Osteocyte (in vitro differentiated cells): ENCODE measurements around the gene U2AF2. TPM values are rescaled to one million over a fixed set of nuclear protein-coding genes. Genes with fewer than 3 reads are reported as not detected.
"Not testable (repeated sequence)": the region's sequence is repeated elsewhere in the genome, so short reads cannot be mapped to it uniquely, and the experiment has no call there.

Experiments
- DNase-seq: peaks from one replicate; pipeline ENCODE4 v3.0.0; 2021; ENCODE audit warnings: mixed read lengths; ENCODE audit not compliant: unreplicated experiment; ENCODE audit errors: extremely low spot score
- H3K27ac Mint-ChIP-seq: one replicate; pipeline ENCODE4 v1.8.0; 2021; ENCODE audit warnings: mild to moderate bottlenecking, mixed read lengths; ENCODE audit not compliant: unreplicated experiment
- H3K27me3 Mint-ChIP-seq: one replicate; pipeline ENCODE4 v1.8.0; 2021; ENCODE audit warnings: mixed read lengths; ENCODE audit not compliant: unreplicated experiment
- H3K36me3 Mint-ChIP-seq: one replicate; pipeline ENCODE4 v1.8.0; 2021; ENCODE audit warnings: mixed read lengths; ENCODE audit not compliant: unreplicated experiment
- H3K4me1 Mint-ChIP-seq: one replicate; pipeline ENCODE4 v1.8.0; 2021; ENCODE audit warnings: mixed read lengths; ENCODE audit not compliant: unreplicated experiment
- H3K4me3 Mint-ChIP-seq: one replicate; pipeline ENCODE4 v1.8.0; 2021; ENCODE audit warnings: mild to moderate bottlenecking, moderate library complexity, mixed read lengths; ENCODE audit not compliant: unreplicated experiment
- H3K9me3 Mint-ChIP-seq: one replicate; pipeline ENCODE4 v1.8.0; 2021; ENCODE audit warnings: mixed read lengths; ENCODE audit not compliant: unreplicated experiment
- total RNA-seq: library from RNA; stranded (reverse); gene quantifications from 2 replicates; pipeline ENCODE4 v1.2.1, GENCODE V29; 2021
- TF ChIP-seq, protein P1 (sequence below): fragments of 200-600 bp; sonication (generic); IDR thresholded peaks from 2 replicates; pipeline ENCODE4 v1.5.0; 2021; ENCODE audit warnings: antibody characterized with exemption, mild to moderate bottlenecking, moderate library complexity

U2AF2 gene
- total RNA-seq, 1 donor from 2014 or later, result 189 TPM

DNA sequence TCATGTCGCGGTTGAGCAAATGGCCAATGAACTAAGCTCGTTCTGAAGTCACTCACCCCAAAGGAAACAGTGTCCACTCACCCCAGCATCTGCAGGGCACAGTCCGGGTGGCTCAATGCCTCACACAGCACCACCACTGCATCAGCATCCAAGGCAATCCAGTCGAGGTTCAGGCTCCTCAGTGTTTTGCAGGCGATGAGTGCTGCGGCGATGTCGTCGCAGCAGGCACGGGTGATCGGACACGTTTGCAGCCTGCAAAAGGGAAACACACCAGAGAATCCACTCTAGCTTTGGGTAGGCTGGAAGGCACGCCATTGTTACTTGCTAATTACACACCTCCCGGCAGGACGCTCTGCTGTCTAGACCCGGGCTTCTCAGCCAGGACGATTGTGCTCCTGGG, 56.9 kb downstream of the U2AF2 start:
- H3K4me1 Mint-ChIP-seq, result no peaks in the 10 kb centered on the region
- TF ChIP-seq, protein P1, sequence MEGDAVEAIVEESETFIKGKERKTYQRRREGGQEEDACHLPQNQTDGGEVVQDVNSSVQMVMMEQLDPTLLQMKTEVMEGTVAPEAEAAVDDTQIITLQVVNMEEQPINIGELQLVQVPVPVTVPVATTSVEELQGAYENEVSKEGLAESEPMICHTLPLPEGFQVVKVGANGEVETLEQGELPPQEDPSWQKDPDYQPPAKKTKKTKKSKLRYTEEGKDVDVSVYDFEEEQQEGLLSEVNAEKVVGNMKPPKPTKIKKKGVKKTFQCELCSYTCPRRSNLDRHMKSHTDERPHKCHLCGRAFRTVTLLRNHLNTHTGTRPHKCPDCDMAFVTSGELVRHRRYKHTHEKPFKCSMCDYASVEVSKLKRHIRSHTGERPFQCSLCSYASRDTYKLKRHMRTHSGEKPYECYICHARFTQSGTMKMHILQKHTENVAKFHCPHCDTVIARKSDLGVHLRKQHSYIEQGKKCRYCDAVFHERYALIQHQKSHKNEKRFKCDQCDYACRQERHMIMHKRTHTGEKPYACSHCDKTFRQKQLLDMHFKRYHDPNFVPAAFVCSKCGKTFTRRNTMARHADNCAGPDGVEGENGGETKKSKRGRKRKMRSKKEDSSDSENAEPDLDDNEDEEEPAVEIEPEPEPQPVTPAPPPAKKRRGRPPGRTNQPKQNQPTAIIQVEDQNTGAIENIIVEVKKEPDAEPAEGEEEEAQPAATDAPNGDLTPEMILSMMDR, result no peak
- no peak overlapping the region for H3K4me3 Mint-ChIP-seq
- peaks cover 3% of the 10 kb centered on the region for H3K27me3 Mint-ChIP-seq
- no peak for DNase-seq
- H3K36me3 Mint-ChIP-seq, result no peaks in the 10 kb centered on the region
- H3K27ac Mint-ChIP-seq, result no peak overlapping the region
- H3K9me3 Mint-ChIP-seq, result no peaks in the 10 kb centered on the region

DNA sequence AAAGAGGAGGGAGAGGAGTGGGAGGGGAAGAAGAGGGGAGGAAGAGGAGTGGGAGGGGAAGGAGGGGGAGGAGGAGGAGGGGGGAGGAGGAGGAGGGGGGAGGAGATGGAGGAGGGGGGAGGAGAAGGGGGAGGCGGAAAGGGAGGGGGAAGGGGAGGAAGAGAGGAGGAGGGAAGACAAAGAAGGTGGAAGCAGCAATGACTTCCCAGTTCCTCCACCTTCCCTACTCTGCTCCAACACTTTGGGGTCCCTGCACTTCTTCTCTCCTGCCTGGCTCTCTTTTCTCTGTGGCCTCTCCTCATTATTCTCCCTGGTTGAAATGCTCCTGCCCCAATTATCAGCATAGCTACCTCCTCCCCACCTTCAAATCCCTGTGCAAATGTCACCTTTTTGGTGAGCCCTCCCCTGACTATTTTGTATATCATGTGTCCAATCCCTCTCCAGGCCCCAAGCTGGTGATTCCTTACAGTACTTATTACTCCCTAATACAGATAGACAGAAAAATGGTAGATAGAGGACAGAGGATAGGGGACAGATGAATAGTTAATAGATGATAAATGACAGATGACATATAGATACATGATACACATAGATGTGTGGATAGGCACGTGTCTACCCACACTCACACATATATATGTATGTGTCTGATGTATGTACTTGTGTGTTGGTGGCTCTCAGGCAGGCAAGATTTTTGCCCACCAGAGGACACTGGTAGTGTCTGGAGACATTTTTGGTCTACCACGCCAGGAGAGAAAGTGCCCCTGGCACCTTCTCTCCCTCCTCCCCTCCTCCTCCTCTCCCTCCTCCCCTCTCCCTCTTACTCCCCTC, 58.2 kb downstream of the U2AF2 start:
- Mint-ChIP-seq H3K9me3 (no peaks in the 10 kb centered on the region), H3K27me3 (peaks cover 3% of the 10 kb centered on the region), H3K27ac (no peak overlapping the region), H3K4me1 (no peaks in the 10 kb centered on the region), H3K4me3 (no peak overlapping the region), H3K36me3 (no peaks in the 10 kb centered on the region)
- DNase-seq, result no peak
- TF ChIP-seq, protein P1, result no peak

DNA sequence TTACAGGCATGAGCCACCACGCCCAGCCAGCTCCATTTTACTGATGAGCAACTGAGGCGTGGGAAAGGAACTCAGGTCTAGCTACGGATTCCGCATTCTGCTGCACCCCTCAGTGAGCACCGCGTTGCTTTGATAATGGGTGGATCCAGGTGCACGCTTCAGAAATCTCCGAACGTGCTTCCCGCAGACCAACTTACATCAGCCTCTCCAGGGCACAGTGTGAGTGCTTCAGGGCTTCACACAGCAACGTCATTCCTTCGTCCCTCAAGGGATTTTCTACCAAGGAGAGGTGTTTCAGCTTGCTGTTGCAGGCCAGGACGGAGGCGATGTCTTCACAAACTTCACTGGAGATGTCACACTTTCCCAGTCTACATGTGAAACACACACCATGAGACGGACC, 61.7 kb downstream of the U2AF2 start:
- no peak for DNase-seq
- H3K4me1 Mint-ChIP-seq, result no peaks in the 10 kb centered on the region
- no peak overlapping the region for H3K27ac Mint-ChIP-seq
- TF ChIP-seq, protein P1, result no peak
- no peaks in the 10 kb centered on the region for H3K36me3 Mint-ChIP-seq
- H3K27me3 Mint-ChIP-seq, result no peaks in the 10 kb centered on the region
- H3K4me3 Mint-ChIP-seq, result no peak overlapping the region
- peaks cover 15% of the 10 kb centered on the region for H3K9me3 Mint-ChIP-seq

DNA sequence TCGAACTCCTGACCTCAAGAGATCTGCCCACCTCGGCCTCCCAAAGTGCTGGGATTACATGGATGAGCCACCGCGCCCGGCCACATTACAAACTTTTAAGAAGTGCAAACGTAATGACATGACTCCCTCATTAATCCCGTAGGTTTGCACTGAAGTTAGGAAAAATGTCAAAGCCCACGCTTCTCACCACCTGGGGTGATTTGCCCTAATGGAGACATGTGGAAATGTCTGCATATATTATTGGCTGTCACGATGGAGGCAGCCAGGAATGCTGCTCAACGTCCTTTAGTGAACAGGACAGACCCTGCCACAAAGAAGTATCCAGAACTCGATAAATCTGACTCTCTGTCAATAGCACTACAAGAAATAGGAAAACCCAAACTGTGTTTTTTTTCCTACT, 62.4 kb downstream of the U2AF2 start:
- TF ChIP-seq, protein P1, result no peak
- Mint-ChIP-seq H3K9me3 (peaks cover 22% of the 10 kb centered on the region), H3K36me3 (no peaks in the 10 kb centered on the region), H3K27me3 (no peaks in the 10 kb centered on the region), H3K4me3 (no peak overlapping the region), H3K4me1 (no peaks in the 10 kb centered on the region), H3K27ac (no peak overlapping the region)
- DNase-seq, result no peak

DNA sequence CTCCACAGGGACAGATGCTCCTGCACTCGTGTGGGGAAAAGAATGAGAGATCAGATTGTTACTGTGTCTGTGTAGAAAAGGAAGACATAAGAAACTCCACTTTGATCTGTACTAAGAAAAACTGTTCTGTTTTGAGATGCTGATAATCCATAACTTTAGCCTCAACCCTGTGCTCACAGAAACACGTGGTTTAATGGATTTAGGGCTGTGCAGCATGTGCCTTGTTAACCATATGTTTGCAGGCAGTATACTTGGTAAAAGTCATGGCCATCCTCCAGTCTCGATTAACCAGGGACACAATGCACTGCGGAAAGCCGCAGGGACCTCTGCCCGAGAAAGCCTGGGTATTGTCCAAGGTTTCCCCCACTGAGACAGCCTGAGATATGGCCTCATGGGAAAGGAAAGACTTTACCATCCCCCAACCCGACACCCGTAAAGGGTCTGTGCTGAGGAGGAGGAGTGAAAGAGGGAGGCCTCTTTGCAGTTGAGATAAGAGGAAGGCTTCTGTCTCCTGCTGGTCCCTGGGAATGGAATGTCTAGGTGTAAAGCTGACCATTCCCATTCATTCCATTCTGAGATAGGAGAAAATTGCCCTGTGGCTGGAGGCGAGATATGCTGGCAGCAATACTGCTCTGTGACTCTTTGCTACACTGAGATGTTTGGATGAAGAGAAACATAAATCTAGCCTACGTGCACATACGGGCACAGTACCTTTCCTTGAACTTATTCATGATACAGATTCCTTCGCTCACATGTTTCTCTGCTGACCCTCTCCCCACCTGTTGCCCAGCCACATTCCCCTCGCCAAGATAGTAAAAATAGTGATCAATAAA, 63.3 kb downstream of the U2AF2 start:
- not testable (repeated sequence) for H3K4me1 Mint-ChIP-seq, H3K36me3 Mint-ChIP-seq, H3K4me3 Mint-ChIP-seq, DNase-seq, H3K27ac Mint-ChIP-seq, H3K27me3 Mint-ChIP-seq
- peaks cover 24% of the 10 kb centered on the region for H3K9me3 Mint-ChIP-seq
